Activated CD8-positive, alpha-beta memory T cell treated with anti-CD3 and anti-CD28 coated beads, Interleukin-2, amount 10 ng/mL, durations not matched to agents 7 days and 5 days (primary cell): Measurements from ENCODE around the gene HDLBP. TPM values are rescaled to one million over a fixed set of nuclear protein-coding genes. Genes with fewer than 3 reads are reported as not detected.

Experiments used
- ATAC-seq: fragments of 150-1000 bp; cut with Tn5 transposase; one replicate; pipeline ENCODE4 v1.10.0; 2021; ENCODE audit warnings: moderate library complexity
- CTCF ChIA-PET: fragments of 350-600 bp; sonication (Branson Sonifier 250); formaldehyde crosslinking; loops from one replicate; lab custom pipeline; 2021; ENCODE audit warnings: antibody characterized with exemption; lab: Charles Lee
- DNase-seq: peaks from one replicate; pipeline ENCODE4 v3.0.0-alpha.2; 2020
- H3K27ac Mint-ChIP-seq: one replicate; pipeline ENCODE4 v1.8.0; 2021; ENCODE audit warnings: mild to moderate bottlenecking, mixed read lengths
- H3K27me3 Mint-ChIP-seq: one replicate; pipeline ENCODE4 v1.8.0; 2021; ENCODE audit warnings: mixed read lengths
- H3K36me3 Mint-ChIP-seq: one replicate; pipeline ENCODE4 v1.8.0; 2021; ENCODE audit warnings: mild to moderate bottlenecking, mixed read lengths
- H3K4me1 Mint-ChIP-seq: one replicate; pipeline ENCODE4 v1.8.0; 2021; ENCODE audit warnings: mixed read lengths
- H3K4me3 Mint-ChIP-seq: one replicate; pipeline ENCODE4 v1.8.0; 2021; ENCODE audit warnings: mild to moderate bottlenecking, moderate library complexity, mixed read lengths
- H3K9me3 Mint-ChIP-seq: one replicate; pipeline ENCODE4 v1.8.0; 2022; ENCODE audit warnings: low read depth, mixed read lengths
- total RNA-seq, 2 experiments: library from RNA; stranded (reverse); gene quantifications; one replicate each; pipeline ENCODE4 v1.2.3, GENCODE V29; 2021

HDLBP gene
- total RNA-seq, 2 experiments from 2014 or later, result 176 to 232 TPM

DNA sequence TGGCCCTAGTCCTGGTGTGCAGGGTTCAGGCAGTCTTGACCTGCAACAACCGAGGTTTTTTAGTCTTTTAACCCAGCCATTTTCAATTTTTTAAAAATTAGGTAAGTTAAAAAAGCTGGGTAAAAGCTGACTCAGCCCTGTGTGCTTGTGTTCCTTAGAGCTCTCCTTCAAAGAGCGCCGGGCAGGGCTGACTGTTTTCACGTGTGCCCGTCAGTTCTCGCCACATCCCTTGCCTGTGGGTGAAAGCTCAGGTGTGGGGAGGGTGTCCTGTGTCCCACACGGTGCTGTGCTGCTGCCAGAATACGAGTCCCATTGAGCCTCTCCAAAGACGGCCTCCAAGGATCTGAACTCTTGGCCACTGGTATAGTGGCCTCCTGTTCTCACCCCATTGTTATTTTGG, 132.3 kb downstream of the HDLBP start:
- Mint-ChIP-seq H3K27me3 (no peaks in the 10 kb centered on the region), H3K4me1 (peaks cover 13% of the 10 kb centered on the region), H3K27ac (no peak overlapping the region), H3K4me3 (no peak overlapping the region), H3K36me3 (peaks cover 7% of the 10 kb centered on the region), H3K9me3 (no peaks in the 10 kb centered on the region)
- CTCF ChIA-PET, result no interaction called here
- DNase-seq (no peak), ATAC-seq (no peak)

DNA sequence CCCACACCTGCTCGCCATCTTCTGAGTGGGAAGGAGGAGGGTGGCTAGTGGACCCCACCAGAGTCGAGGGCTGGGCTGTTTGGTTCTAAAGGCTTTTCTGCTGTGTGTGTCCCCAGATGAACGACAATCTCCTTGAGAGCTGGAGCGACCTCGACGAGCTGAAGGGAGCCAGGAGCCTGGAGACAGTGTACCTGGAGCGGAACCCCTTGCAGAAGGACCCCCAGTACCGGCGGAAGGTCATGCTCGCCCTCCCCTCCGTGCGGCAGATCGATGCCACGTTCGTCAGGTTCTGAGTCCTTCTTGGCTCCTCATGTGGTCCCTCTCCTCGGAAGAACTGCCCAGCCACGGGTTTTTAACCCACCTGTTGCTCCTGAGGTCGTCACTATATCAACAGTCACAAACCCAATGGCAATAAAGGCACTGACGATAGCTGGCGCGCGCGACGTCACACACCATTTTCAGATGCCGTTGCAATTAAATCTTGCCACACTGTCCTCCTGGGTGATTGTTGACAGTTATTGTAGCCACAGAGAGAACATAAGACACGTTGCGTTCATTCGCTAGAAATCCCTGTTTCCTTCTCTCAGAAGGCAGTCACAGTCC, 132.8 kb downstream of the HDLBP start:
- ATAC-seq (no peak), DNase-seq (no peak)
- Mint-ChIP-seq H3K4me1 (peaks cover 13% of the 10 kb centered on the region), H3K36me3 (peaks cover 7% of the 10 kb centered on the region), H3K9me3 (no peaks in the 10 kb centered on the region), H3K27me3 (no peaks in the 10 kb centered on the region), H3K4me3 (no peak overlapping the region), H3K27ac (no peak overlapping the region)
- CTCF ChIA-PET, result no interaction called here

DNA sequence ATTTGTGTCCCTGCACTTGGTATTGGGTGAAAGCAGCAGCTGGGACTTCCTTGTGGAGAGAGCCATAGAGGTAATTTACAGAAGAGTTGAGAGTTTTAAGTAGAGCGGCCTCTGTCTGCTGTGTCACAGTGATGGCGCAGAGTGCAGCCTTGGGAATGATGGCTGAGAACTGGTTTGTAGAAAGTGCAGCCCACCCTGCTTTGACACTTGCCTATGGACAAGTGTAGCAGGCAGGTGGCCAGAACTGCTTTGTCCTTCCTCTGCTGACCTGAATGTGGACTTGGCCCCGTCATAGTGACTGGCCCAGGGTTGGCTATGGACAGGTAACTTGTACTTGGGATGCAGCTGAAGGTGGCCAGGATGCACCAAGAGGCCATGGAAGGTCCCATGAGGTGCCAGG, 133.3 kb downstream of the HDLBP start:
- Mint-ChIP-seq H3K4me3 (no peak overlapping the region), H3K27ac (no peak overlapping the region), H3K4me1 (peaks cover 13% of the 10 kb centered on the region), H3K27me3 (no peaks in the 10 kb centered on the region), H3K9me3 (no peaks in the 10 kb centered on the region), H3K36me3 (peaks cover 7% of the 10 kb centered on the region)
- no peak for ATAC-seq
- no peak for DNase-seq
- CTCF ChIA-PET, result no interaction called here

DNA sequence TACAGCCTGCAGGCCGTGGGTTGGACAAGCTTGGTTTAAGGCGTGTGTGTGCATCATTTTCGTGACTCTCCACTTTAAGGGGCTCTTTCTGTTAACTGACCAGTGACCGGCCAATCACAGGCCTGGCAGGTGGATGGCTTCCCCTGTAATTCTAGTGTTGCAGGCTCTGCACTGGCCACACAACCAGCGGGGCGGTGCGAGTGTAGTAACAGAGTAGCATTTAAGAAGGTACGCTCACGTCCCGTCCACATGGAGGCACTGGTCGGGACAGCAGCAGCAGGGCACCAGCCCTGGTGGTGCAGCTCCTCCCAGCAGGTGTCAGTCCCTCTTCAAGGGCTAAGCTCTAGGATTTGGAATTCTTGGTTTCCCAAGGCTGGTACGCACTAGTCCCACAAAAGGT, 135.0 kb downstream of the HDLBP start:
- no peaks in the 10 kb centered on the region for H3K27me3 Mint-ChIP-seq
- H3K4me1 Mint-ChIP-seq, result peaks cover 13% of the 10 kb centered on the region
- DNase-seq (no peak), ATAC-seq (no peak)
- peaks cover 9% of the 10 kb centered on the region for H3K36me3 Mint-ChIP-seq
- no peak overlapping the region for H3K4me3 Mint-ChIP-seq
- CTCF ChIA-PET, result no interaction called here
- H3K9me3 Mint-ChIP-seq, result no peaks in the 10 kb centered on the region
- no peak overlapping the region for H3K27ac Mint-ChIP-seq

GRCh38 chr2:241179899-241180298, 135.6 kb downstream of the HDLBP start:
- no peaks in the 10 kb centered on the region for H3K9me3 Mint-ChIP-seq
- H3K4me3 Mint-ChIP-seq, result no peak overlapping the region
- peaks cover 15% of the 10 kb centered on the region for H3K36me3 Mint-ChIP-seq
- H3K27ac Mint-ChIP-seq, result no peak overlapping the region
- peak; percentile 51 for ATAC-seq
- no peaks in the 10 kb centered on the region for H3K27me3 Mint-ChIP-seq
- DNase-seq, result no peak
- peaks cover 13% of the 10 kb centered on the region for H3K4me1 Mint-ChIP-seq
- CTCF ChIA-PET, result no interaction called here

DNA sequence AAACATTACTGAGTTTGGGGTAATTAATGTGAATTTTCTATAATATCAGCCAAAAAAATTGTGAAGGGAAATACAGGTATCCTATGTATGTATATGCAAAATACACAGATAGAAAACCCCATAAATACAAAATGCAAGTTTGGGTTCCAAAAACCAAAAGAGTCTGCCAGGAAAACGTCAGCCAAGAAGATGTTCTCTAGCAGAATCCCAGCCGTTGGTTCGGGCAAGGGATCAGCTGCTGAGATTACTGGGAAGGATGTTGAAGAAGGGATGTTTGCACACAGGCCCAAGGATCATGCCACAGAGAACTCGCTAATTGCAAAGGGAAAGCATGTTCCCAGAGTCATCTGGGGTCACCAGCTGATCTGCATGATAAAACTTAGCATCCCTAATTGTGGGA, 136.5 kb downstream of the HDLBP start:
- CTCF ChIA-PET, result no interaction called here
- Mint-ChIP-seq H3K27ac (no peak overlapping the region), H3K36me3 (peaks cover 20% of the 10 kb centered on the region)

DNA sequence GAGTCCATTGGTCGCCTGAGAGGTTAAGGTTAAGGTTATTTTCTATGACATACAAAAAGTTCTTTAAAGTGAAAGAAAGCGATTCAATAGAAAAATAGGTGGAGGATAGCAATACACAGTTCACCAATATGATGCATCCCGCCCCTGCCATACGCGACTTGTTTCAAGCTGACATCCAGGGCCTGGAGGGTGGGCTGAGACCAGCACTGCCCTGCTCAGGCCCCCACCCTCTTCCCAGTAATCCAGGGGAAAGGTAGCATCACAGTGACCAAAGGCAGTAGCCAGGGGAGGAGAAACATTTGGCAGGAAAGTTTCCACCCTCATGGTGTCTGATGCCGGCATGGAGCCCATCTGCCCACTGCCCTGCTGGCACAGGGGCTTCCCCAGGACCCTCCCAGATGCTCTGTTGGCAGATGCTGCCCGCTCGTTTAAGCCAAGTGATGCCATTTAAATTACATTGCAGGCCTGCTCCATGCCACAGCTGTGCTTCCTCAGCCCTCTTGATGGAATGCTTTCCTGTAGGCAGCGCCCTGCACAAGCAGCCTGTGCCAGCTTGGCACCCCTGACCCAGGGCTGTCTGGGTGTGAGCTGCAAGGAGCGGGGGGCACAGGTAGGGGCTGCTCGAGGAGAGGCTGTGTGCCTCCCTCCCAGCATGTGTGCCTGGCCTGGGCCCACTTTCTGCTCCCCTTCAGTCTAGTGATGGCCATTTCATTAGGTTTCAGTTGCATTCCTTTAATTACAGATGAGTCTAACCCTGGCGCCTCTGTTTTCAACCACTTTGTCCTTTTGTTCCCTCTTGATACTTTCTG, 137.7 kb downstream of the HDLBP start:
- CTCF ChIA-PET, result no interaction called here
- Mint-ChIP-seq H3K27me3 (no peaks in the 10 kb centered on the region), H3K36me3 (peaks cover 26% of the 10 kb centered on the region), H3K9me3 (no peaks in the 10 kb centered on the region), H3K4me3 (no peak overlapping the region), H3K4me1 (peaks cover 13% of the 10 kb centered on the region), H3K27ac (no peak overlapping the region)
- DNase-seq (no peak), ATAC-seq (no peak)

More for the DNA sequence above, 136.5 kb downstream of the HDLBP start:
- DNase-seq, result no peak
- peaks cover 13% of the 10 kb centered on the region for H3K4me1 Mint-ChIP-seq
- ATAC-seq, result no peak
- H3K27me3 Mint-ChIP-seq, result no peaks in the 10 kb centered on the region
- no peak overlapping the region for H3K4me3 Mint-ChIP-seq
- no peaks in the 10 kb centered on the region for H3K9me3 Mint-ChIP-seq

Other genes starting within 250 kb of the HDLBP start
- gene MTERF4, start 213.4 kb downstream of the HDLBP start, total RNA-seq, result 10 to 100 TPM; 31.5 to 33.0 TPM
- 10 to 100 TPM; 65.1 to 71.9 TPM for gene PASK, start 166.2 kb downstream of the HDLBP start, total RNA-seq
- 10 to 100 TPM; 86.4 to 99.5 TPM for gene PPP1R7, start 165.2 kb downstream of the HDLBP start, total RNA-seq
- 1 to 10 TPM in 1 of 2 experiments, under 1 TPM in 1; 0.53 to 1.1 TPM for gene ANO7, start 127.0 kb downstream of the HDLBP start, total RNA-seq
- 100 to 1,000 TPM; 242 to 290 TPM for gene SEPTIN2, start 253 bp upstream of the HDLBP start, total RNA-seq
- 10 to 100 TPM; 24.0 to 25.4 TPM for gene FARP2, start 40.6 kb upstream of the HDLBP start, total RNA-seq
- gene STK25, start 192.9 kb upstream of the HDLBP start, total RNA-seq, result 100 to 1,000 TPM; 108 to 130 TPM
- not detected for gene BOK, start 243.1 kb upstream of the HDLBP start, total RNA-seq